Kidney (tissue), 14 donors: ENCODE results near the gene EDN1. TPM values are rescaled to one million over a fixed set of nuclear protein-coding genes. Genes with fewer than 3 reads are reported as not detected.

ENCODE experiments used
- DNase-seq, 5 donors: peaks; one replicate each; pipeline ENCODE4 v3.0.0-alpha.2; 2013 to 2020
- FAIRE-seq: peaks from 2 replicates; lab custom pipeline; 2012; peaks lifted over from hg19 to GRCh38; lab: Jason Lieb, UNC
- H3K27ac ChIP-seq, 2 donors: one replicate each; pipeline ENCODE4 v1.7.0; 2013; ENCODE audit warnings: low read depth in 2 of 2, low read length in 2 of 2, inconsistent platforms in 1 of 2
- H3K27me3 ChIP-seq: one replicate; pipeline ENCODE4 v1.7.1; 2013; ENCODE audit warnings: low read length, inconsistent platforms; ENCODE audit not compliant: control insufficient read depth, insufficient read depth
- H3K36me3 ChIP-seq, 3 donors: one replicate each; pipeline versions ENCODE4 v1.7.0 to v1.7.1; 2013; ENCODE audit warnings: low read length in 3 of 3, control low read depth in 1 of 3, inconsistent platforms in 1 of 3; ENCODE audit not compliant: insufficient read depth in 3 of 3, control insufficient read depth in 2 of 3
- H3K4me1 ChIP-seq, 3 donors: one replicate each; pipeline versions ENCODE4 v1.7.0 to v1.7.1; 2013; ENCODE audit warnings: low read length in 3 of 3, inconsistent platforms in 1 of 3, low read depth in 1 of 3; ENCODE audit not compliant: control insufficient read depth in 2 of 3, insufficient read depth in 2 of 3
- H3K4me3 ChIP-seq, 3 donors: one replicate each; pipeline versions ENCODE4 v1.7.0 to v1.8.1; 2013; ENCODE audit warnings: low read length in 3 of 3, control low read depth in 1 of 3, inconsistent platforms in 1 of 3
- H3K9ac ChIP-seq, 3 donors: one replicate each; pipeline versions ENCODE4 v1.7.0 to v1.7.1; 2013; ENCODE audit warnings: low read length in 3 of 3, control low read depth in 1 of 3, inconsistent platforms in 1 of 3
- H3K9me3 ChIP-seq, 3 donors: one replicate each; pipeline versions ENCODE4 v1.7.0 to v1.7.1; 2013; ENCODE audit warnings: low read length in 3 of 3, control low read depth in 1 of 3, inconsistent platforms in 1 of 3; ENCODE audit not compliant: control insufficient read depth in 2 of 3, insufficient read depth in 1 of 3
- CTCF ChIP-seq: IDR thresholded peaks from 3 replicates; pipeline ENCODE4 v1.5.1; 2012; ENCODE audit warnings: mild to moderate bottlenecking, moderate library complexity, borderline replicate concordance; ENCODE audit not compliant: insufficient read depth; ENCODE audit errors: extremely low read depth
- intact Hi-C: fragments of 100-400 bp; cut with DNase I; formaldehyde crosslinking; loops from one replicate; pipeline ENCODE4 v1.11.1; 2022
- polyA plus RNA-seq: library from polyadenylated mRNA; stranded (reverse); fragments of 350-450 nt; fragmentation: Illumina TruSeq; extraction: RNeasy Lipid Tissue Mini Kit (QIAGEN cat#74804); gene quantifications from one replicate; pipeline ENCODE4 v1.2.3, GENCODE V29; 2014; ENCODE audit warnings: low read depth, low replicate concordance; ENCODE audit not compliant: insufficient read depth
- total RNA-seq: library from RNA; stranded (reverse); fragmentation: NEBNext Ultra II Directional; extraction: Animal tissue kit (Norgen Biotek cat#: 25700); gene quantifications from one replicate; pipeline ENCODE4 v1.2.1, GENCODE V29; 2021
- donor health status: control.
- donor health status: control.
- donor health status: control.
- donor health status: control.
- donor health status: control.
- donor health status: DM: yes; HTN: yes; CAD: no.
- donor health status: Normal renal cell carcinoma (clear cell type).

Gene EDN1
- total and polyA plus RNA-seq, 2 donors from 2014 or later: 3.4 to 16.6 TPM

- H3K4me3 ChIP-seq: no peak overlapping the region
- no peaks in the 10 kb centered on the region for H3K27me3 ChIP-seq
- DNase-seq (no peak), FAIRE-seq (no peak)
- no peak for TF ChIP-seq CTCF
- H3K9me3 ChIP-seq: no peaks in the 10 kb centered on the region
- no peaks in the 10 kb centered on the region for H3K4me1 ChIP-seq
- H3K27ac ChIP-seq: no peak overlapping the region
- no peaks in the 10 kb centered on the region for H3K36me3 ChIP-seq
- no peak overlapping the region for H3K9ac ChIP-seq
- intact Hi-C loops: no loop called here
These were observed 40.4 kb upstream of the EDN1 start for GRCh38 chr6:12249541-12250382.

GRCh38 chr6:12250383-12250770 is 39.8 kb upstream of the EDN1 start:
- TF ChIP-seq CTCF: no peak
- intact Hi-C loops: no loop called here
- no peaks in the 10 kb centered on the region for H3K36me3 ChIP-seq
- FAIRE-seq: no peak
- H3K4me1 ChIP-seq: no peaks in the 10 kb centered on the region
- H3K27me3 ChIP-seq: no peaks in the 10 kb centered on the region
- DNase-seq: no peak
- no peak overlapping the region for H3K9ac ChIP-seq
- H3K27ac ChIP-seq: no peak overlapping the region
- no peak overlapping the region for H3K4me3 ChIP-seq
- H3K9me3 ChIP-seq: no peaks in the 10 kb centered on the region

- no peak for FAIRE-seq
- intact Hi-C loops: no loop called here
- no peak overlapping the region for H3K4me3 ChIP-seq
- H3K4me1 ChIP-seq: no peaks in the 10 kb centered on the region
- H3K36me3 ChIP-seq: no peaks in the 10 kb centered on the region
- DNase-seq: no peak
- no peak overlapping the region for H3K27ac ChIP-seq
- H3K9ac ChIP-seq: no peak overlapping the region
- no peaks in the 10 kb centered on the region for H3K9me3 ChIP-seq
- H3K27me3 ChIP-seq: no peaks in the 10 kb centered on the region
- no peak for TF ChIP-seq CTCF
These were observed 36.0 kb upstream of the EDN1 start for GRCh38 chr6:12254210-12254609.
